Hematopoietic multipotent progenitor cell treated with erythropoietin and hydrocortisone succinate and interleukin-3 and kit ligand, for 6 days (in vitro differentiated cells): Measurements from ENCODE around the gene MRPL1.
"Not testable (repeated sequence)": the region's sequence is repeated elsewhere in the genome, so short reads cannot be mapped to it uniquely, and the experiment has no call there.

Source experiments
- DNase-seq: peaks from one replicate; pipeline ENCODE4 v3.0.0-alpha.2; 2015

MRPL1 gene

DNA sequence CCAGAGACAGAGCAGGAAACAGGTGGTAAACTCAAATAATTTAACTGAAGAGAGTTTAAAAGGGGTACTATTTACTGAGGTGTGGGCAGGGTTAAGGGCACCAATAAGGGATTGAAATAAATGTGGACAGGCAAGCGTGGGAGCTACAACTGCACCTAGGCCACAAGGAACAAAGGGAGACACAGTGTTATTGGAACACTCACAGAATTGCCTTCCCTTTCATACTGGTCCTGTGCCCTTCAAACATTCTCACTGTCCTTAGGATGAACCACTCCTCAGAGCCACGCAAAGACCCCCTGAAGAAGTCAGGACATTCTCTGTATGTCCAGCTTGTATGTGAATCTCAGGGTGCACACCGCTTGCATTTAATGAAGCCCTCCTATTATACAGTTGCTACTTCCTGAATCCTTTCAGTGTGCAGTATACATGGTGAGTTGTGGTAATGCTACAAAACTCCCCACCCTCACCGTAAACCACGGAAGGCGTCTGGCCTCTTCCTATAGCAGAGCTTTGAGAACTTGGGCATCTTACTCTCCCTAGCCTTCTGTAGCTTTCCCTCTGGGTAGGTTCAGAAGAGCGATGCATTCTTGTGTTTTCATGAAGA is 9.6 kb upstream of the MRPL1 start:
- DNase-seq = peak; percentile 82

DNA sequence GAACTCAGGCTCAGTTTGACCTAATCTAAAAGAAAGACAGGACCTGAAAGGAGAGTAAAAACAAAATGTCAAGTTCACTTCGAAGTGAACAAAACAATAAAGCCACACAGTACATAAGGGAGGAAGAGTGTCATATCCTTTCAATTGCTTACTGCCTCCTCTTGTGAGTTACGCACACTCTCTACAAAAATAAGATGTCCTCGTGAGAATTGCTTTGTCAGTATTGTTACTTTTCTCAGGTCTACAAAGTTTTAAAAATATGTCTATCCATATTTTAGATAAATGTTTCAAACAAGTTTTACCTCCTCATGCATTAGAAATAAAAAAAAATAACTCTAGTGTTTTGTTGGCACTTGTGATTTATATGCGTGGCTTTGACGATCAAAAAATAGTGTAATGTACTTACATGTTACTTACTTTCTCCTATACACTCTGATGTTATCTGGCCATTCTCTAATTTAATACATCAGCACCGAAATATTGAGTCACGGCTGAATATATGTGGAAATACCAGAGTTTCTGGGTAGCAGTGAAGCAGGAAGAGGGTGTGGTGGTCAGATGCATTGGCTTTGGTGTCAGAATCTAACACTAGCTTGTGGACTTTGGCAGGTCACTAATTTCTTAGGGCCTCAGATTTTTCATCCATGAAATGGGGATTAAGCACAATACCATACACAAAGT is 8.1 kb upstream of the MRPL1 start:
- peak; percentile 67 for DNase-seq

DNA sequence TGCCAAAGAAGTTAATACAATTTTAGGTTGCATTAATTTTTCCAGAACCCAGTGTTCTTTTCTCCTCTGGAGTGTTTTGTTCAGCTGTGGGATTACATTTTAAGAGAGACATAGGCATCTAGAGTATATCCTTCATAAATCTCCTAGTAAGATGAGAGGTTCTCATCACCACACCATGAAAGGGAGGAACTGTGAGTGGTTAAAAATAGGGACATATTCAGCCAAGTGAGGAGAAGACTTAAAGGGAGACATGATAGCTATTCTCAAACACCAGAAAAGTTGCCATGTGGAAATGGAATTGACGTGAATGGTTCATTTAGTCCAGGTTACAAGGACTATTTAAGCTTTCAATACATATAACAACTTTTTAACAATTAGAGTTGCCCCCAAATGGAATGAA is 6.5 kb upstream of the MRPL1 start:
- no peak for DNase-seq

DNA sequence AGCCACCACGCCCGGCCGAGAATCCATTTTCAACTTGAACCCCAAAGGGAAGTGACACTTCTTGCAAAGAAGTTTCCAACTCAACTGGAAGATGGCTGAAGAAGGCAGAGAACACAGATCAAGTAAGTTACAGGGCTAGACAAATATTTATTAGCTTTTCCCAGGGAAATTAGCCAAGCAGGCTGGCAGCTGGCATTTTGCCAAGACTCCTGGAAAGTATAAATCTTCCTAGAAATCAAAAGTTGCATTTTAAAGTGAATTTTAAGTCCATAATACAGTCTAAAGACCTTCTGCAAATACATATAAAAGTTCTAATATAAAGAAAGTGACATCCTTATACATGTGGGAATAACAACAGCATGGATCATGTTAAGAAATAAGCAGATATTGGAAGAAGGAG is 3.4 kb upstream of the MRPL1 start:
- DNase-seq = no peak

DNA sequence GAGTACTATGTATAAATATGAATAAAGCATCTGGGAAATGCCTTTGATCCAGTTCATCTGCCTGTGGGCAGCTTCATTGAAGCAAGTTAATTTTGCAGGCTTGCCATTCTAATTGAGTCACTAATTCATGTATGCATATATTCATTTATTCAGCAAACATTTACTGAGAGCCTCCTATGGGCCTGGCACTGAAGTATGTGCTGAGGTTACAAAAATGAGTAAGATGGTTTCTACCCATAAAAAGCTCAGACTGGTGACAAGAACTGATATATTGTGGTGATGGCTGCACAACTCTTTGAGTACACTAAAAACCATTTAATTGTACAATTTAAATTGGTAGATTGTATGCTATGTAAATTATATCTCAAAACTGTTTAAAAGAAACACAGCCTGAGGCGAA is 1.1 kb upstream of the MRPL1 start:
- peak; percentile 20 for DNase-seq

DNA sequence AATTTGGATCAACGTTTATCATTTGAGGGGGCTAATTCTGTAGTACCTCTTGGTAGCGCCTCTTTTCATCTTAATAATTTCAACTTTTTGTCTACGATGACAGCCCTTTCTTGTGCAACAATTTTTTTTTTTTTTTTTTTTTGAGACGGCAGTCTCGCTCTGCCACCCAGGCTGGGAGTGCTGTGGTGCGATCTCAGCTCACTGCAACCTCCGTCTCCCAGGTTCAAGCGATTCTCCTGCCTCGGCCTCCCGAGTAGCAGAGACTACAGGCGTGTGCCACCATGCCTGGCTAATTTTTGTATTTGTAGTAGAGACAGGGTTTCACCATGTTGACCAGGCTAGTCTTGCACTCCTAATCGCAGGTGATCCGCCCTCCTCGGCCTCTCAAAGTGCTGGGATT is 711 bp downstream of the MRPL1 start:
- DNase-seq = not testable (repeated sequence)

DNA sequence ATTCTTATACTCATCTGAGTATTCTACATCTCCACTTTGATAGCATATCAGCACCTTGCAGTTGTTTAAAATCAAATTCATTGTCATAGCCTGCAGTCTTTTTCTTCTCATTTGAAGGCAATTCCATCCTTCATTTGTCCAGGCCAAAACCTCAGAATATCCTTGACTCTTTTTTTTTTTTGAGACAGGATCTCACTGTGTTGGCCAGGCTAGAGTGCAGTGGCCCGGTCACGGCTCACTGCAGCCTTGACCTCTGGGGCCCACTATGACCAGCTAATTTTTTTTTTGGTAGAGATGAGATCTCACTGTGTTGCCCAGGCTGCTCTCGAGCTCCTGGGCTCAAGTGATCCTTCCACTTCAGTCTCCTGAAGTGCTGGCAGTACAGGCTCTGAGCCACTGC is 2.6 kb downstream of the MRPL1 start:
- DNase-seq = no peak

DNA sequence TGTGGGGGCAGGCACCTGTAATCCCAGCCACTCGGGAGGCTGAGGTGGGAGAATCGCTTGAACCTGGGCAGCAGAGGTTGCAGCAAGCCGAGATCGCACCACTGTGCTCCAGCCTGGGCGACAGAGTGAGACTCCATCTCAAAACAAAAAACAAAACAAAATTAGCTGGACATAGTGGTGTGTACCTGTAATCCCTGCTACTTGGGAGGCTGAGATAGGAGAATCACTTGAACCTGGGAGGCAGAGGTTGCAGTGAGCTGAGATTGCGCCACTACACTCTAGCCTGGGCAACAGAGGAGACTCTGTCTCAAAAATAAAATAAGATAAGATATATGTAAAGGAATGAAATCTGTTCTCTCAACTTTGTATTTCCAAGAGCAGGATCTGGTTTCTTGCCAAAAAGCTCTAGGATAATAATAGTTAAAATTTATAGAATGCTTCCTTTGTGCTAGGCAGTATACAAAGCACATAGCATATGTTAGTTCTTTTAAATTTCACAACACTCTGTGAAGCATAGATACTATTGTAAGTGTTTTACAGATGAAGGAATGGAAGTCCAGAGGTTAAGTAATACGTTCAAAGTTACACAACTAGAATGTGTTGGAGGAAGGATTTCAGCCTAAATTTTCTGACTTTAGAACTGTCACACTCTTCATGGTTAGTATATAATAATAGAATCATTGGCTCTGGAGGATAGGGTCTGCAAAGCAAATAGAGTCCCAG is 10.3 kb downstream of the MRPL1 start:
- no peak for DNase-seq

- DNase-seq = peak; percentile 14
Observed at GRCh38 chr4:77877167-77877566, 14.5 kb downstream of the MRPL1 start.

- no peak for DNase-seq
Observed at GRCh38 chr4:77877771-77878565, 15.3 kb downstream of the MRPL1 start.

- DNase-seq = no peak
Observed at GRCh38 chr4:77880784-77881183, 18.2 kb downstream of the MRPL1 start.

DNA sequence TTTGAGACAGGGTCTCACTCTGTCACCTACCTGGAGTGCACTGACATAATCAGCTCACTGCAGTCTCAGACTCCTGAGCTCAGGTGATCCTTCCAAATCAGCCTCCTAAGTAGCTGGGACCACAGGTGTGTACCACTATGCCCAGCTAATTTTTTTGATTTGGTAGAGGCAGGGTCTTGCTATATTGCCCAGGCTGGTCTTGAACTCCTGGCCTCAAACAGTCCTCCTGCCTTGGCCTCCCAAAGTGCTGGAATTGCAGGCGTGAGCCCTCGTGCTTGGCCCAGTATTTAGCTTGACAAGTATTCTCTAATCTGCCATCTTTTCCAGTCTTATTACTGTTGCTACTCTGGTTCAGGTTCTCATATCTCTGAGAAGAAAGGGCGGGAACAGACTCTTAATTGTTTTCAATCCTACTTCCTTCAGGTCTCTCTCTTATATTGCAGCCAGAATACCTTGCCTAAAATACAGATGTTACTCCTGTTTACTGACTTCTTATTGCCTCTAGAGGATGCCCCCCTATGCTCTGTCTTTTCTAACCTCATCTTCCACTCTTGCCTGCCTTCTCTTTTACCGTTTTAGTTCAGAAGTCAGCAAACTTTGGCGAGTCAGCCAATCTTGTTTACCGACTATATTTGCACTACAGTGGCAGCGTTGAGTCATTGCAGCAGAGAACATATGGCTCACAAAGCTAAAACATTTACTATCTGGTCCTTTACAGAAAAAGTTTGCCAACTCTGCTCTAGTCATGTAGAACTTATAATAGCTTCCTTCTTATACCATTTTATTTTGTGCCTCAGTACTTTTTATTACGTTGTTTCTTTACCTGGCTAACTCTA is 19.0 kb downstream of the MRPL1 start:
- peak; percentile 16 for DNase-seq

GRCh38 chr4:77893451-77893850 is 30.8 kb downstream of the MRPL1 start:
- DNase-seq = peak; percentile 6

DNA sequence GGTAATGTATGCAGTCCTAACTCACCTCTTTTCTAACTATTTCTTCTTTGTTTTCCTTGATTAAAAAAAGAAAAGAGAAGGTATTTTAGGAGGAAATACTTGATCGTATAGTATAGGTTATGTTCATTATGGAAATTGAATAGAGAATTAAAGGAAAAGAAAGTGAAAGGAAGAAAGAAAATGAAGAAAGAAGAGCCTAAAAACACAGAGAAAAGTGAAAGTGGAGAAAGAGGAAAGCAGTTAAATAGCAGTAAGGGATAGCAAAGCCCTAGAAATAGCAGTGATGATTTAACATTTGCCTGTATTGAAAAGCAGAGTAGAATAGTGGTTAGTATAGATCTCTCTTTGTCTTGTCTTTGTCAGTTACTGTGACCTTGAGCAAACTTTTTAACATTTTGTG is 37.0 kb downstream of the MRPL1 start:
- DNase-seq = no peak

GRCh38 chr4:77903186-77903585 is 40.6 kb downstream of the MRPL1 start:
- DNase-seq = no peak

DNA sequence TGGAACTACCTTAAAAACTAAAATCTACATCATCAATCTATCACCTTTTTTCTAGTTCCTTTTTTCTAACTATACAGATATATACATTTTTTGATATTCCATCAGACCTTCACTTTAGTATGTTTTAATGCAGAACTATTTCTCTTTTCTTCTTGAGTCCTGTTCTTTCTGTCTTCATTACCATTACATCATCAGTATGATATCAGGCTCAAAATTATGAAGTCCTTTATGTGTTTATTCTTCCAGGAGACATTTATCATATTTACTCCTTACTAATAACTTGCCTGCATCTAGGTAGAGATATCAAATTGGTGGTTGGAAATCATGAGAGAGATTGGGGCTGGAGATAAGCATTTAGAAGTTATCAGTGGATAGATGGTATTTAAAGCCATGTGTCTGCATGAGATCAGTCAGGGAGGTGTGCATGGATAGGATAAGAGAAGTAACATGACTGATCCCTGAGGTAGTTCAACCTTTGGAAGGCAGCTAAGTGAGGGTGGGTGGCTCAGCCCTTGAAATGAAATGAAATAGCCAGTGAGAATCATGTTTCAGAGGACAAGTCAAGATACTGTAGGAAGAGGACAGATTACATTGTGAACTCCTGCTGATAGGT is 43.1 kb downstream of the MRPL1 start:
- DNase-seq = peak; percentile 53

- DNase-seq = no peak
Observed at GRCh38 chr4:77910676-77911075, 48.0 kb downstream of the MRPL1 start.

DNA sequence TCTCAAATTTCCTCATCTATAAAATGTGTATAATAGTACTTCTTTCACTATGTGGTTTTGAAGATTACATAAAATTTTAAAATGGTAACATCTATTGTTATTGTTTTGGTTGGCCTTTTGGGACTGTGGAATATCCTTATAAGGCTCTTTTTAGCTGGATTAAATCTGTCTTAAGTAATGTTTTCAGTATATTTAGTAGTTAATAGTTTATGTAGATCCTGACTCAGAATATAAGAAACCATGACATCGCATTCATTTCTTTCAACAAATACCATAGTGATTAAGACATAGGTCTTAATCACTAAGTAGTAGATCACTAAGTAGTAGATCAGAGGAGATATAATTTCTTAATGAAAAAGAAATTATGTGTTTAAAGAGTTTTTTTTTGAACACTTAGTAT is 48.5 kb downstream of the MRPL1 start:
- no peak for DNase-seq

DNA sequence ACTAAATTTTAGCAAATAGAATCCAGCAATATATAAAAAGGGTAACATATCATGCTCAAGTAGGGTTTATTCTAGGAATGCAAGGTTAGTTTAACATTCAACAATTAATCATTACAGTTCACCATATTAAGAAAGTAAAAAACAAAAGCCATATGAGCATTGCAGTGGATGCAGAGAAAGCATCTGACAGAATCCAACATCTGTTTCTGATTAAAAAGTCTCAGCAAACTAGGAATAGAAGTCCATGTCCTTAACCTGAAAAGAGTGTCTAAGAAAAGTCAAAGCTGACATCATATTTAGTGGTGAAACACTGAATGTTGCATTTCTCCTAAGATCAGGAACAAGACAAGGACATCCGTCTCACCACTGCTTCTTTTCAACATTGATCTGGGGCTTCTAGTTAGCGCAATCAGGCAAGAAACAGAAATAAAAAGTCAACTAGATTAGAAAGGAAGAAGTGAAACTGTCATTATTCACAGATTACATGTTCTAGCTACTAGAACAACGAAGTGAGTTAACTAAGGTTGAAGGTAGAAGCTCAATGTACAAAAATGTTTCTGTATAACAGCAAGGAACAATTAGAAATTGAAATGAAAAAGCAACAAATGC is 49.3 kb downstream of the MRPL1 start:
- no peak for DNase-seq

DNA sequence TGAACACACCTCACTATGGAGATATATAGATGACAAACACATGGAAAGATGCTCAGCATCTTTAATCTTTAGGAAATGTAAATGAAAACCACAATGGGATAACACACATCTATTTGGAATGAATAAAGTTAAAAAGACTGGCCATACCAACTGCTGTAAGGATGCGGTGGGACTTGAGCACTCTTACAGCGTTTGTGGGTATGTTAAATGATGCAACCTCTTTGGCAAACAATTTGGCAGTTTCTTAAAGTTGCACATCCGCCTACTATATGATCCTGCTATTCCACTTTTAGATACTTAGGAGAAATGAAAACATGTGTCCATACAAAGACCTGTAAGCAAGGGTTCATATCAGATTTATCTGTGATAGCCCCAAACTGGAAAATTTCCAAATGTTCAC is 50.7 kb downstream of the MRPL1 start:
- no peak for DNase-seq

GRCh38 chr4:77917075-77917474 is 54.4 kb downstream of the MRPL1 start:
- DNase-seq = no peak

- DNase-seq = no peak
Observed at GRCh38 chr4:77917601-77918000, 55.0 kb downstream of the MRPL1 start.
